Stimulated activated CD4-positive, alpha-beta T cell treated with anti-CD3 and anti-CD28 coated beads, Interleukin-4, amount 100 ng/mL, for 48 hours (primary cell): ENCODE measurements around the gene TP63.

Source experiments
- DNase-seq, 2 donors: peaks; one replicate each; pipeline ENCODE4 v3.0.0-alpha.2; 2020; ENCODE audit warnings: low read depth in 2 of 2

TP63 gene

GRCh38 chr3:189776149-189776824 lies 145.1 kb downstream of the TP63 start:
- no peak for DNase-seq

- no peak for DNase-seq
Measured at GRCh38 chr3:189778340-189778950, 147.3 kb downstream of the TP63 start.

DNA sequence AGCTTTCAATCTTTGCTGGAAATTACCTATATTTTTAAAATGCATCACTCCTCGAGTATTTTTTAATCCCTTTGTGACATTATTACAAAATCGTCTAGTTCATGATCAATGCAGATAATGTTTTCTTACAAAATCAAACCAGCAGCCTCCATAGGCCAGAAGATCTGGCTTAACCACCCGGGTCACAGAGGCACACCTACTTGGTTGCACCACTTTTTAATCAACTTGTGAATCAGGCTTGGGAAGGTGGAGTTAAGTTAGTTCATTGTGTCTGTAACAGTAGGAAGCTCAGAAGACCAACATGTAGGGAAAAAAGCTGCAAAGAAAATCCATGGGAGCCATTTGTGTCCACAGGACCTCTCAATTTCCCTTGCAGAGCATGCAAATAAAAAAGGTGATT lies 148.0 kb downstream of the TP63 start:
- DNase-seq = no peak

GRCh38 chr3:189780546-189781270 lies 149.5 kb downstream of the TP63 start:
- no peak for DNase-seq

GRCh38 chr3:189781415-189781814 lies 150.2 kb downstream of the TP63 start:
- no peak for DNase-seq

- no peak for DNase-seq
Measured at GRCh38 chr3:189786479-189787064, 155.4 kb downstream of the TP63 start.

DNA sequence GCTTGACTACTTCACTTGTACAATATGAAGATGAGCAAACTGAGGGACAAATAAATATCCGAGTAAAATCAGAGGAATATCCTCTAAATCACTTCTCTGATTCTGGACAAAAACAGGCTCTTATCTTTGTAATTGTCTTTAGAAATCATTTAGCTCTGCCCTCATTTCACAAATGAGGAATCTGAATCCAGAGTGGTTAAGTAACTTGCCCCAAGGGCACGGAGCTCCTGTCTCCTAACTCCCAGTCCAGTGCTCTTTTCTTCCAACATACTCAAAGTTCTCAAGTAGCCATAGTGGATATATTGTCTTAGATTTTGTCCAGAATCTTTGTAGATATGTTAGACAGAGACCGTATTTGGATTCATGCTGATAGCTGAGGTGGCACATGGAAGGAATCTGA lies 156.0 kb downstream of the TP63 start:
- DNase-seq = no peak

DNA sequence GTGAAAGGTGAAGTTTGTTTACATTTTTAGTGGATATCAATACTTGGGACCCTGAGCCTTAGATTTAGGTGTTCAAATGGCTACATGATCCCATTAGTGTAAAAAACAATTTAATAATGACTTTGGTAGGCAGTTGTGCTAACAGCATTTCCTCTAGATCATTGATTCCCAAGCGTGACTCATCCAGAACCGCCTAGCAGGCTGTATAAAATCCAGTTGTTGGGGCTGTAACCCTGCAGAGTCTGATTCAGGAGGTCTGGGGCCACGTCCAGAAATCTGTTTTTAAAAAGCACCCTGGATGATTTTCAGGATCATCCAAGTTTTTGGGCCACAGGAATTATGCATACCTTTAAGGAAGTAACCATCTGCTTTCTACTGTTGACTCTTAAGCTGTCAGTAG lies 156.4 kb downstream of the TP63 start:
- no peak for DNase-seq

- DNase-seq = no peak
Measured at GRCh38 chr3:189789432-189789831, 158.2 kb downstream of the TP63 start.

DNA sequence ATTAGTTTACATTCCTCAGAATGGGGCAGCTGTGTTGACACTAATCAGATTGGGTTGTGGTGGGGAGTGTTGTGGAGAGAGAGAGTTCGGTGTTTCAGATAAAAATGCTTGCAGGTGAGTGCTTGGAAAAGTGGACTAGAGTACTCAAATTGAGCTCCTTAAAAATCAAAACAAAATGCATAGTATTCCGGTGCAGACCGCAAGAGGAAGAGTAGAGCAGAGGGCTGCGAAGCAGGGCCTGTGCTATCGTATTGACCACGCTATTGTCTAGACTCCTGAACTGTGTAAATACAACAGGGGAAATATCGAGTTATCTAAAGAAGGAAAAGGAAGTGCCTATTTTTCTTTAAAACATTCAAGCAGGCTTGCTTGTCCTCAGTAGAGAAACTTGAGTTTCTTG lies 159.5 kb downstream of the TP63 start:
- no peak for DNase-seq

GRCh38 chr3:189792046-189792929 lies 161.1 kb downstream of the TP63 start:
- no peak for DNase-seq

DNA sequence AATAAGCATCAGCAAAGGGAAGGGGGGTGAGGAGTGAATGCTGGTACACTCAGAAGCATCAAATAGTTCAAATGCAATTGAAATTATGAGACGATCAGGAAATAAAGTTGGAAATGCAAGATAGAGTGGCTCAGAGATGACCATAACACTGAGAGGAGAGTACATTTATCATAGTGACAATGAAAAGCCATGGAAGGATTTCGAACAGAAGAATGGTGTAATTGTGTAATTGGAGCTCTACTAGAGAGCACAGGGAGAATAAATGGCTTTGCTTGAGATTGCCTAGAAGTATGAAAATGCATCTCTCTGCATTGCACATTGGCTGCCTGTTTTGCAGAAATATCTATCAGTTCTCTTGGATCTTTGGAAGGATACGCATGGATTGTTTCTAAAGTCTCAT lies 163.3 kb downstream of the TP63 start:
- no peak for DNase-seq

GRCh38 chr3:189797103-189797750 lies 166.0 kb downstream of the TP63 start:
- DNase-seq = no peak

GRCh38 chr3:189799366-189799765 lies 168.2 kb downstream of the TP63 start:
- no peak for DNase-seq

DNA sequence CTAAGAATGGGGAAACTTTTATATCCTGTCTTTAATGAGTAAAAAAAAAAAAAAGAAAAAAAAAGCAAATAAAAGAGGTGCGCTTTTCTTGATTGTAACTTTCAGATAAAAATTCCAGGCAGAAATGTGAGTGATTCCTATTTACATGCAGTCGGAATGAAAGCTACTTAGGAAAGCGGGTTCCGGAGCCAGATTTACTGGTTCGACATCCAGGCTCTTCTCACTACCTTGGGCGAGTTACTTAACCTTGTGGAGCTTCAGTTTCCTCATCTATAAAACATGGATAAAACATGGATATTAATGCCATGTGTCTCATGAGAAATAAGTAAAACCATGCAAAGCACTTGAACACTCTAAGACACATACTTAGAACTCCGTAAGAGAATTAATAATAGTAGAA lies 169.2 kb downstream of the TP63 start:
- no peak for DNase-seq

GRCh38 chr3:189803254-189803653 lies 172.1 kb downstream of the TP63 start:
- DNase-seq = no peak

DNA sequence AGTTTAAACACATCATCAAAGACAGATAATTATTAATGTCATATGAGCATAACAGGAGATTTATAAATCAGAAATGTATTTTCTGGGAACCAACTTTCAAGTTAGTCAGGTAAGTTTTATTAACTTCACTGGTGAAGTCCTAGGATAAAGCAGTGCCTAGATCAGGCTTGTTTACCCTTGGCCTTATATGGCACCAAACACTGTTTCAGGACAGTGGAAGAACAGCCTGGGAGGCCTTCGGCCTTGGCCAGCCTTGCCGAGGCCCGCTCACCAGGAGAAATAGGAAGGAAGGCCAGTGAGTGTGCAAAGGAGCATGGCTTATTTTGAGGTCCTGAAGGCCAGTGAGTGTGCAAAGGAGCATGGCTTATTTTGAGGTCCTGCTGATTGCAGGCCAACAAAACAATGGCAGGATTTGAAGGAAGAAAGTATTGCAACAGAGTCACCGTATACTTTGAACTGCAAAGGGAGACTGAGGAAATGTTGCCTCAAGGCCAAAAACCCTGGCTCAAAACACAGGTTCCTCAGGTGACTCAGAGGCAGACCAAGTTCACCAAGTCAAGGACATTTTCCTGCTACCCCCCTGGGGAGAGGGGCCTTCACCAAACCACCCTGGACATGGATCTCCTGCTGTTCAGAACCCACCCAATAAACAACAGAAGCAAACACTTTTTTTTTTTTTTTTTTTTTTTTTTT lies 174.3 kb downstream of the TP63 start:
- DNase-seq = no peak

GRCh38 chr3:189806171-189806951 lies 175.2 kb downstream of the TP63 start:
- no peak for DNase-seq

GRCh38 chr3:189808246-189809007 lies 177.2 kb downstream of the TP63 start:
- no peak for DNase-seq
